PC-3 (cell line): ENCODE results near the gene TAOK3.

Experiments
- EZH2 ChIP-seq: fragments of 300-600 bp; sonication (generic); IDR thresholded peaks from one replicate; pipeline ENCODE4 v1.6.1; 2017; ENCODE audit warnings: antibody characterized with exemption, mild to moderate bottlenecking, low read length; ENCODE audit not compliant: unreplicated experiment
- EZH2phosphoT487 ChIP-seq: fragments of 300-600 bp; sonication (generic); IDR thresholded peaks from 2 replicates; pipeline ENCODE4 v1.6.1; 2018; ENCODE audit warnings: mild to moderate bottlenecking, antibody characterized with exemption, low read length, borderline replicate concordance
- TF ChIP-seq, protein P1 (sequence below): fragments of 300-600 bp; sonication (generic); conservative IDR thresholded peaks from 2 replicates; pipeline ENCODE4 v1.5.1; 2017; ENCODE audit warnings: antibody characterized with exemption, low read depth, mild to moderate bottlenecking, low read length

- TF ChIP-seq, protein P1, sequence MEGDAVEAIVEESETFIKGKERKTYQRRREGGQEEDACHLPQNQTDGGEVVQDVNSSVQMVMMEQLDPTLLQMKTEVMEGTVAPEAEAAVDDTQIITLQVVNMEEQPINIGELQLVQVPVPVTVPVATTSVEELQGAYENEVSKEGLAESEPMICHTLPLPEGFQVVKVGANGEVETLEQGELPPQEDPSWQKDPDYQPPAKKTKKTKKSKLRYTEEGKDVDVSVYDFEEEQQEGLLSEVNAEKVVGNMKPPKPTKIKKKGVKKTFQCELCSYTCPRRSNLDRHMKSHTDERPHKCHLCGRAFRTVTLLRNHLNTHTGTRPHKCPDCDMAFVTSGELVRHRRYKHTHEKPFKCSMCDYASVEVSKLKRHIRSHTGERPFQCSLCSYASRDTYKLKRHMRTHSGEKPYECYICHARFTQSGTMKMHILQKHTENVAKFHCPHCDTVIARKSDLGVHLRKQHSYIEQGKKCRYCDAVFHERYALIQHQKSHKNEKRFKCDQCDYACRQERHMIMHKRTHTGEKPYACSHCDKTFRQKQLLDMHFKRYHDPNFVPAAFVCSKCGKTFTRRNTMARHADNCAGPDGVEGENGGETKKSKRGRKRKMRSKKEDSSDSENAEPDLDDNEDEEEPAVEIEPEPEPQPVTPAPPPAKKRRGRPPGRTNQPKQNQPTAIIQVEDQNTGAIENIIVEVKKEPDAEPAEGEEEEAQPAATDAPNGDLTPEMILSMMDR: no peak
- TF ChIP-seq EZH2phosphoT487 (no peak), EZH2 (no peak)
Observed at GRCh38 chr12:118183711-118184110, 189.0 kb downstream of the TAOK3 start.
